ENCODE measurements around the gene RNF26. TPM values are rescaled to one million over a fixed set of nuclear protein-coding genes. Genes with fewer than 3 reads are reported as not detected.

Gene RNF26
- total RNA-seq = 10 to 100 TPM in 1 of 4 donors, 1 to 10 TPM in 3; 8.9 to 11.1 (median 9.4) TPM

DNA sequence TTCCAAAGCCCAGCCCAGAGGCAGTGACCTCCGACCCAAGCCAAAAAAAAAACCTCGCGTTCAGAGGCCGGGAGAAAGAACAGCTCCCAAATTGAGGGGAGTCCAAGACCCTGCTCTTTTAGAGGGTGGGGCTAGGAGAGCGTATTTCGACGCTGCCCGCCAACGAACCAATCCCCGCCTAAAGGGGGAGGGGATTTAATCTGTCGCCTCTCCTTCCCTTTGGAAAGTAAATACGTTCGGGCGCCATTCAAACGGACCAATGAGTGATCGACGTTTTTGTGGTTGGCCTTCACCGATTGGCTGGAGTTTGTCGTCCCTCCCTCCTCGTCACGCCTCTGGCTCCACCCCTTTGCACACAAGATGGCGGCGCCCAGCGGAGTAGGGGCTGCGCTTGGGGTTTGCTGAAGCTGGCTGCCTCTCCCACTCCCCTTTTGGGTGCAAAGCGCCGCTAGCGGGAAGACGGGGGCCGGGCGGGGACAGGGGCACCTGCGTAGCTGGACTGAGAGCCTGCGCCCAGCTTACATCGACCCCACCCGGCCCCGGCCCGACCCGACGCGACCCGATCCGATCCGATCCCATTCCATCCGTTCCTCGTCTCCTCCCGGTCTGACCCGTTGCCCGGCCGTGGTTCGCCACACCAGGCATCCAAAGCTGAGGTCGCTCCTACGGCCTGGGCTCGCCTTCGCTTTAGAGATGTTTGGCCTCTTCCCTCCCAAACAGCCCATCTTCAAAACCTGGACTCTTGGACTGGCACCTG is at the start of gene RNF26:
Gene RNF26 (plus strand): TSS at position 354 of the 757 bp plus-strand sequence. CDS start 596 bp downstream, outside the sequence.
- peak; percentile 85 for DNase-seq (ENCODE audit: low spot score)
- ATAC-seq (ENCODE audit: low FRiP score) = peak; percentile 90
- TF ChIP-seq, protein P1, sequence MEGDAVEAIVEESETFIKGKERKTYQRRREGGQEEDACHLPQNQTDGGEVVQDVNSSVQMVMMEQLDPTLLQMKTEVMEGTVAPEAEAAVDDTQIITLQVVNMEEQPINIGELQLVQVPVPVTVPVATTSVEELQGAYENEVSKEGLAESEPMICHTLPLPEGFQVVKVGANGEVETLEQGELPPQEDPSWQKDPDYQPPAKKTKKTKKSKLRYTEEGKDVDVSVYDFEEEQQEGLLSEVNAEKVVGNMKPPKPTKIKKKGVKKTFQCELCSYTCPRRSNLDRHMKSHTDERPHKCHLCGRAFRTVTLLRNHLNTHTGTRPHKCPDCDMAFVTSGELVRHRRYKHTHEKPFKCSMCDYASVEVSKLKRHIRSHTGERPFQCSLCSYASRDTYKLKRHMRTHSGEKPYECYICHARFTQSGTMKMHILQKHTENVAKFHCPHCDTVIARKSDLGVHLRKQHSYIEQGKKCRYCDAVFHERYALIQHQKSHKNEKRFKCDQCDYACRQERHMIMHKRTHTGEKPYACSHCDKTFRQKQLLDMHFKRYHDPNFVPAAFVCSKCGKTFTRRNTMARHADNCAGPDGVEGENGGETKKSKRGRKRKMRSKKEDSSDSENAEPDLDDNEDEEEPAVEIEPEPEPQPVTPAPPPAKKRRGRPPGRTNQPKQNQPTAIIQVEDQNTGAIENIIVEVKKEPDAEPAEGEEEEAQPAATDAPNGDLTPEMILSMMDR (IDR thresholded peaks at IDR 0.05) = no peak

DNA sequence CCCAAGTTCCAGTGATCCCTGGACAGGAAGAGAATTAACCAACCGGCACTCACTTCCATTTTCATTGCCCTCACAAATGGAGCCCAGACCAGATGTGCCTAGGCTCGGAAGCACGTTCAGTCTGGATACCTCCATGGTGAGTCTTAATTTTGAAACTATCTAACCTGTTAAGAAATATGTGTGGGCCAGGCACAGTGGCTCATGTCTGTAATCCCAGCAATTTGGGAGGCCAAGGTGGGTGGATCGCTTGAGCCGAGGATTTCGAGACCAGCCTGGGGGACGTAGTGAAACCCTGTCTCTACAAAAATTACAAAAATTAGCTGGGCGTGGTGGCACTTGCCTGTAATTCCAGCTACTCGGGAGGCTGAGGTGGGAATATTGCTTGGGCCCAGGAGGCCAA is 48.9 kb upstream of the RNF26 start:
- ATAC-seq (ENCODE audit: low FRiP score) = no peak
- no peak for DNase-seq (ENCODE audit: low spot score)
- TF ChIP-seq, protein P1 (IDR thresholded peaks at IDR 0.05) = no peak

DNA sequence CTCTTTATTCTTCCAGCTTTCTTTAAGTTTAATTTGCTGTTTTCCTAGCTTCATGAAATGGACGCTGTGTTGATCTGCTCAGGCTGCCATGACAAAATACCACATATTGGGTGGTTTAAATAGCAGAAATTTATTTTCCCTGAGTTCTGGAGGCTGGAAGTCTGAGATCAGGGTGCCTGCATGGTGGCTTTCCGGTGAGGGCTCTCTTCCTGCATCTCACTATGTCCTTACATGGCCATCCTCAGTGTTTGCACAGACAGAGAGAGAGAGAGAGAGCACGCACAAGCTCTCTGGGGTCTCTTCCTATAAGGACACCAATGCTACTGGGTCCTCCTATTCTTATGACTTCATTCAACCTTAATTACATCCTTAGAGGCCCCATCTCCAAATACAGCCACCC is 46.1 kb upstream of the RNF26 start:
- ATAC-seq (ENCODE audit: low FRiP score) (no peak), DNase-seq (ENCODE audit: low spot score) (no peak)
- TF ChIP-seq, protein P1 (IDR thresholded peaks at IDR 0.05) = no peak

DNA sequence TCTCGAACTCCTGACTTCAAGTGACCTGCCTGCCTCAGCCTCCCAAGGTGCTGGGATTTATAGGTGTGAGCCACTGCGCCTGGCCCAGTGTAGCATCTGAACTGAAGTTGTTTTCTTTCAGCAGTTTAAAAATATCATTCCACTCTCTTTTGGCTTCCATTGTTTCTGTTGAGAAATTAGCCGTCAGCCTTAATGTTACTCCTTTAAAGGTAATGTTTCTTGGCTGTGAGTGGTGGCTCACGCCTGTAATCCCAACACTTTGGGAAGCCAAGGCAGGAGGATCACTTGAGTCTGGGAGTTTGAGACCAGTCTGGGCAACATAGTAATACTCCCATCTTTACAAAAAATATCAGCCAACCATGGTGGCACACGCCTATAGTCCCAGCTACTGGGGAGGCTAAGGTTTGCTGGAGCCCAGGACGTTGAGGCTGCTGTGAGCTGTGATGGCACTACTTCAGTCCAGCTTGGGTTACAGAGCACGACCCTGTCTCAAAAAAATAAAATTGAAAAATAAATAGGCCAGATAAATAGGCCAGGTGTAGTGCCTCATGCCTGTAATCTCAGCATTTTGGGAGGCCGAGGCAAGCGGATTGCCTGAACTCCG is 43.3 kb upstream of the RNF26 start:
- TF ChIP-seq, protein P1 (IDR thresholded peaks at IDR 0.05) = no peak
- DNase-seq (ENCODE audit: low spot score) = no peak
- ATAC-seq (ENCODE audit: low FRiP score) = no peak

DNA sequence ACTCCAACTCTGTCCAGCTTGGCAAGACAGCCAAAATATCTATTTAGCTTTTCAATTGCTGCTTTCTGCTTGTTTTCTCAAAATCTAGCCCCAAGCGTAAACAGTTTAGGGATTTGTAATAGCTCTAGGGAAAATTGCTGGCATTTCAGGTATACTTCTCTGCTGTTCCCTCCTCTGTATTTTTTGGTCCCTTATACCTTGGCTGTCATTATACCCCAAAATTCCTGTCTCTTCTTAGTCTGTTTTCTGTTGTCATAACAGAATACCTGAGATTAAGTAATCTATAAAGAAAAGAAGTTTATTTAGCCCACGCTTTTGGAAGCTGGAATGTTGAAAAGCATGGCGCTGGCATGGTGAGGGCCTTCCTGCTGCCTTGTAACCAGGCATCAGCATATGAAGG is 40.9 kb upstream of the RNF26 start:
- ATAC-seq (ENCODE audit: low FRiP score) = no peak
- no peak for DNase-seq (ENCODE audit: low spot score)
- TF ChIP-seq, protein P1 (IDR thresholded peaks at IDR 0.05) = no peak

DNA sequence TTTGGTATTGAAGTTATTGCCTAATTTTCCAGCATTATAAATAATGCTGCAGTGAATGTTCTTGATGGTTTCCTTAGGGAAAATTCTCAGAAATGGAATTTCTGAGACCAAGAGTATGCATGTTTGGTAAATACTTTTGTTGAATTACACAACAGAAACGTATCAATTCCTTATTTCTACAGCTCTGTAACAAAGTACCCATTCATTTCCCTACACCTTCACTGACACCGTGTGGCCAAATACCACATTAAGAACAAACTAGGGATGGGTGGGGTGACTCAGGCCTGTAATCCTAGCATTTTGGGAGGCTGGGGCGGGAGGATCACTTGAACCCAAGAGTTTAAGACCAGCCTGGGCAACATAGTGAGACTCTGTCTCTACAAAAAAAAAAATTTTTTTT is 39.1 kb upstream of the RNF26 start:
- TF ChIP-seq, protein P1 (IDR thresholded peaks at IDR 0.05) = no peak
- DNase-seq (ENCODE audit: low spot score) (no peak), ATAC-seq (ENCODE audit: low FRiP score) (no peak)

DNA sequence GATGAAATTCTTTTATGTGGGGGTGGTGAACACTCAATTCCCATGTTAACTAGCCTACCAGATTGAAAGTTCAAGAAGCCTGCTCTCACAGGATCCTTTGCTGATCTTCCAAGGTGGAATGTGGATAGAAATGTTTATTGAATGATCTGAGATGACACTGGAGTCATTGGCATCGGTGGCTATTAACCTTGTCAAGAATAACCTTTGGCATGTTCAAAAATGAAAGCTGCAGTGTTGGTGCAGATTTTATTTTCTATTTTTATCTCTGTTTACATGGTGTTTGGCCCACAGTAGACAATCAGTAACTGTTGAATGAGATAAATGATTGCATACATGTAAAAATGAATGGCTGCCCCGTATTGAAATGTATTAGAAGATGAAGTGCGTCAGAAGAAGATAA is 36.4 kb upstream of the RNF26 start:
- DNase-seq (ENCODE audit: low spot score) (no peak), ATAC-seq (ENCODE audit: low FRiP score) (no peak)
- TF ChIP-seq, protein P1 (IDR thresholded peaks at IDR 0.05) = no peak
